WI38 (cell line): Measurements from ENCODE around the gene HIRA.

Source experiments
- H3K4me3 ChIP-seq: 2 replicates; pipeline ENCODE4 v1.5.1; 2011; ENCODE audit warnings: low read depth, mild to moderate bottlenecking, control low read depth, low read length
- CTCF ChIP-seq: IDR thresholded peaks from 2 replicates; pipeline ENCODE4 v1.5.1; 2012; ENCODE audit warnings: low read depth, mild to moderate bottlenecking, control low read depth, low read length

The HIRA gene

GRCh38 chr22:19404676-19405075 is 26.9 kb downstream of the HIRA start:
- H3K4me3 ChIP-seq: no peak overlapping the region
- no peak for TF ChIP-seq CTCF

GRCh38 chr22:19402642-19403191 is 28.8 kb downstream of the HIRA start:
- no peak overlapping the region for H3K4me3 ChIP-seq
- TF ChIP-seq CTCF: no peak

GRCh38 chr22:19401483-19401882 is 30.1 kb downstream of the HIRA start:
- H3K4me3 ChIP-seq: no peak overlapping the region
- no peak for TF ChIP-seq CTCF

GRCh38 chr22:19400881-19401280 is 30.7 kb downstream of the HIRA start:
- no peak for TF ChIP-seq CTCF
- H3K4me3 ChIP-seq: no peak overlapping the region

- H3K4me3 ChIP-seq: no peak overlapping the region
- no peak for TF ChIP-seq CTCF
Measured at GRCh38 chr22:19398652-19399051, 32.9 kb downstream of the HIRA start.

GRCh38 chr22:19398206-19398605 is 33.3 kb downstream of the HIRA start:
- no peak overlapping the region for H3K4me3 ChIP-seq
- TF ChIP-seq CTCF: no peak

- TF ChIP-seq CTCF: no peak
Measured at GRCh38 chr22:19397734-19398104, 33.8 kb downstream of the HIRA start.

More at GRCh38 chr22:19397734-19398104, 33.8 kb downstream of the HIRA start:
- H3K4me3 ChIP-seq: no peak overlapping the region
